H9 (cell line): ENCODE results near the gene PTCSC3. TPM values are rescaled to one million over a fixed set of nuclear protein-coding genes. Genes with fewer than 3 reads are reported as not detected.

Experiments used
- DNase-seq: peaks from one replicate; pipeline ENCODE4 v3.0.0-alpha.2; 2017
- H2AFZ ChIP-seq: one replicate; pipeline ENCODE4 v1.6.1; 2013; ENCODE audit warnings: mild to moderate bottlenecking, low read length, control low read depth, moderate library complexity
- H2AK5ac ChIP-seq: 2 replicates; pipeline ENCODE4 v1.6.1; 2013; ENCODE audit warnings: low read length, control low read depth, mixed read lengths; ENCODE audit not compliant: insufficient read length
- H2BK120ac ChIP-seq: one replicate; pipeline ENCODE4 v1.6.1; 2013; ENCODE audit warnings: low read depth, mild to moderate bottlenecking, low read length, control low read depth, inconsistent platforms; ENCODE audit not compliant: poor library complexity, severe bottlenecking
- H2BK12ac ChIP-seq: 2 replicates; pipeline ENCODE4 v1.6.1; 2013; ENCODE audit warnings: low read length, control low read depth, mixed read lengths, low read depth; ENCODE audit not compliant: insufficient read length
- H2BK15ac ChIP-seq: 2 replicates; pipeline ENCODE4 v1.6.1; 2013; ENCODE audit warnings: low read depth, low read length, control low read depth
- H2BK20ac ChIP-seq: one replicate; pipeline ENCODE4 v1.6.1; 2013; ENCODE audit warnings: low read depth, mild to moderate bottlenecking, low read length, control low read depth, inconsistent platforms; ENCODE audit not compliant: poor library complexity, severe bottlenecking
- H2BK5ac ChIP-seq: 2 replicates; pipeline ENCODE4 v1.6.1; 2013; ENCODE audit warnings: low read length, control low read depth, mixed read lengths; ENCODE audit not compliant: insufficient read length
- H3K14ac ChIP-seq: 2 replicates; pipeline ENCODE4 v1.6.1; 2013; ENCODE audit warnings: low read length, control low read depth; ENCODE audit not compliant: insufficient read depth
- H3K18ac ChIP-seq: 2 replicates; pipeline ENCODE4 v1.6.1; 2013; ENCODE audit warnings: low read depth, mild to moderate bottlenecking, mixed read lengths, low read length, control low read depth; ENCODE audit not compliant: insufficient read length
- H3K23ac ChIP-seq: 2 replicates; pipeline ENCODE4 v1.6.1; 2013; ENCODE audit warnings: low read length, control low read depth, mixed read lengths, low read depth; ENCODE audit not compliant: insufficient read length
- H3K23me2 ChIP-seq: 2 replicates; pipeline ENCODE4 v1.6.1; 2013; ENCODE audit warnings: low read depth, mild to moderate bottlenecking, mixed read lengths, low read length, control low read depth; ENCODE audit not compliant: insufficient read length, poor library complexity, severe bottlenecking
- H3K27ac ChIP-seq: 2 replicates; pipeline ENCODE4 v1.5.1; 2013; ENCODE audit warnings: low read length, control low read depth, mixed read lengths, low read depth; ENCODE audit not compliant: insufficient read length
- H3K27me3 ChIP-seq: 2 replicates; pipeline ENCODE4 v1.6.1; 2013; ENCODE audit warnings: low read length, control low read depth, inconsistent platforms; ENCODE audit not compliant: insufficient read depth
- H3K4ac ChIP-seq: 2 replicates; pipeline ENCODE4 v1.6.1; 2013; ENCODE audit warnings: low read depth, mild to moderate bottlenecking, control low read depth, inconsistent platforms, low read length, moderate library complexity
- H3K4me1 ChIP-seq: 2 replicates; pipeline ENCODE4 v1.6.1; 2013; ENCODE audit warnings: low read length, control low read depth, inconsistent platforms; ENCODE audit not compliant: insufficient read depth
- H3K4me2 ChIP-seq: 2 replicates; pipeline ENCODE4 v1.6.1; 2013; ENCODE audit warnings: low read length, control low read depth, mixed read lengths; ENCODE audit not compliant: insufficient read length, insufficient read depth
- H3K56ac ChIP-seq: 2 replicates; pipeline ENCODE4 v1.6.1; 2013; ENCODE audit warnings: low read depth, mild to moderate bottlenecking, mixed read lengths, low read length, control low read depth; ENCODE audit not compliant: insufficient read length
- H3K79me1 ChIP-seq: 2 replicates; pipeline ENCODE4 v1.6.1; 2013; ENCODE audit warnings: low read depth, mild to moderate bottlenecking, moderate library complexity, low read length, control low read depth, inconsistent platforms; ENCODE audit not compliant: insufficient read depth, poor library complexity, severe bottlenecking
- H3K79me2 ChIP-seq: 2 replicates; pipeline ENCODE4 v1.6.1; 2013; ENCODE audit warnings: low read length, control low read depth, inconsistent platforms; ENCODE audit not compliant: insufficient read depth
- H3K9ac ChIP-seq: 2 replicates; pipeline ENCODE4 v1.6.1; 2013; ENCODE audit warnings: low read length, control low read depth, mixed read lengths; ENCODE audit not compliant: insufficient read length; ENCODE audit errors: extremely low read depth
- H3K9me3 ChIP-seq: one replicate; pipeline ENCODE4 v1.6.1; 2013; ENCODE audit warnings: low read depth, low read length, inconsistent platforms; ENCODE audit not compliant: control insufficient read depth
- H3T11ph ChIP-seq: one replicate; pipeline ENCODE4 v1.6.1; 2013; ENCODE audit warnings: mild to moderate bottlenecking, low read length, control low read depth, inconsistent platforms
- H4K20me1 ChIP-seq: one replicate; pipeline ENCODE4 v1.6.1; 2013; ENCODE audit not compliant: control insufficient read depth, insufficient read length, insufficient read depth
- H4K5ac ChIP-seq: 2 replicates; pipeline ENCODE4 v1.6.1; 2013; ENCODE audit warnings: low read depth, mild to moderate bottlenecking, mixed read lengths, low read length, control low read depth; ENCODE audit not compliant: insufficient read length
- H4K8ac ChIP-seq: replicated peaks from 2 replicates; pipeline ENCODE4 v1.6.1; 2013; ENCODE audit warnings: low read length, control low read depth, mixed read lengths, low read depth; ENCODE audit not compliant: insufficient read length
- H4K91ac ChIP-seq: 2 replicates; pipeline ENCODE4 v1.6.1; 2013; ENCODE audit warnings: low read depth, mild to moderate bottlenecking, moderate library complexity, mixed read lengths, low read length, control low read depth; ENCODE audit not compliant: insufficient read length
- H3K27ac Mint-ChIP-seq, 3 experiments: 2 replicates in 2 of 3; 3 replicates in 1 of 3; pipeline ENCODE4 v1.8.0; 2020 to 2021; ENCODE audit warnings: mixed read lengths in 3 of 3, mild to moderate bottlenecking in 1 of 3, moderate library complexity in 1 of 3
- H3K27me3 Mint-ChIP-seq: 2 replicates; pipeline ENCODE4 v1.8.0; 2021; ENCODE audit warnings: low read depth, mild to moderate bottlenecking, moderate library complexity, mixed read lengths
- H3K36me3 Mint-ChIP-seq, 3 experiments: 2 replicates in 2 of 3; 3 replicates in 1 of 3; pipeline ENCODE4 v1.8.0; 2020 to 2021; ENCODE audit warnings: low read depth in 3 of 3, mixed read lengths in 3 of 3; ENCODE audit not compliant: insufficient read depth in 1 of 3
- H3K4me1 Mint-ChIP-seq, 2 experiments: 2 replicates each; pipeline ENCODE4 v1.8.0; 2020; ENCODE audit warnings: mixed read lengths in 2 of 2
- H3K4me3 Mint-ChIP-seq, 2 experiments: 2 replicates in 1 of 2; 3 replicates in 1 of 2; pipeline ENCODE4 v1.8.0; 2020 to 2021; ENCODE audit warnings: mild to moderate bottlenecking in 2 of 2, mixed read lengths in 2 of 2, moderate library complexity in 1 of 2
- H3K9me3 Mint-ChIP-seq, 2 experiments: 2 replicates in 1 of 2; 3 replicates in 1 of 2; pipeline ENCODE4 v1.8.0; 2020; ENCODE audit warnings: mild to moderate bottlenecking in 2 of 2, mixed read lengths in 2 of 2, moderate library complexity in 1 of 2
- CTCF ChIP-seq: fragments of 200-600 bp; sonication (generic); conservative IDR thresholded peaks from 3 replicates; pipeline ENCODE4 v1.8.0; 2021; ENCODE audit warnings: antibody characterized with exemption, mild to moderate bottlenecking
- total RNA-seq: library from RNA; stranded (reverse); gene quantifications from 2 replicates; pipeline ENCODE4 v1.2.1, GENCODE V29; 2021

PTCSC3 gene
- total RNA-seq, 1 experiment from 2014 or later, result not detected

- no peak for TF ChIP-seq CTCF
- no peaks in the 10 kb centered on the region for H3K36me3 Mint-ChIP-seq
Measured at GRCh38 chr14:36096090-36096489, 80.4 kb downstream of the PTCSC3 start.

More at GRCh38 chr14:36096090-36096489, 80.4 kb downstream of the PTCSC3 start:
- no peak for DNase-seq
- Histone ChIP-seq H3T11ph (no peak overlapping the region), H3K23me2 (no peaks in the 10 kb centered on the region), H3K4ac (no peak overlapping the region), H2BK5ac (no peak overlapping the region), H2AK5ac (no peak overlapping the region), H2BK120ac (no peak overlapping the region), H3K23ac (no peak overlapping the region), H3K9ac (no peak overlapping the region), H3K4me2 (no peak overlapping the region), H4K20me1 (no peaks in the 10 kb centered on the region), H4K91ac (no peak overlapping the region), H2BK20ac (no peak overlapping the region), H3K9me3 (no peaks in the 10 kb centered on the region), H3K56ac (no peak overlapping the region), H2BK12ac (no peak overlapping the region), H3K18ac (no peak overlapping the region), H3K4me1 (no peaks in the 10 kb centered on the region), H4K5ac (no peak overlapping the region), H2BK15ac (no peak overlapping the region), H4K8ac (no peak overlapping the region), H3K79me2 (no peaks in the 10 kb centered on the region), H3K27me3 (no peaks in the 10 kb centered on the region), H2AFZ (no peak overlapping the region), H3K79me1 (no peaks in the 10 kb centered on the region), H3K14ac (no peak overlapping the region), H3K27ac (no peak overlapping the region)
- no peak overlapping the region for H3K4me3 Mint-ChIP-seq
- no peaks in the 10 kb centered on the region for H3K9me3 Mint-ChIP-seq
- no peak overlapping the region for H3K27ac Mint-ChIP-seq
- peaks cover 3% of the 10 kb centered on the region; the same call in 1 of the 2 replicates for H3K27me3 Mint-ChIP-seq
- H3K4me1 Mint-ChIP-seq, result peaks cover 0 to 13% of the 10 kb centered on the region in 2 experiments; a peak in 1 of 4 replicates
